WTC11 (cell line): ENCODE data around the gene NKX6-2. TPM values are rescaled to one million over a fixed set of nuclear protein-coding genes. Genes with fewer than 3 reads are reported as not detected.
"Not testable (repeated sequence)": the region's sequence is repeated elsewhere in the genome, so short reads cannot be mapped to it uniquely, and the experiment has no call there.

Experiments used
- ATAC-seq: fragments of 200-7000 bp; cut with Tn5 transposase; 2 replicates; pipeline ENCODE4 v1.10.0; 2021; ENCODE audit warnings: mild to moderate bottlenecking, moderate library complexity
- CTCF ChIA-PET: fragments of 300-600 bp; sonication (Branson Sonifier 250); formaldehyde crosslinking; loops from one replicate; lab custom pipeline; 2021; ENCODE audit warnings: antibody characterized with exemption; lab: Charles Lee
- POLR2A ChIA-PET: fragments of 350-600 bp; sonication (Branson Sonifier 250); formaldehyde crosslinking; loops from one replicate; lab custom pipeline; 2021; ENCODE audit warnings: antibody characterized with exemption; lab: Charles Lee
- DNase-seq: peaks from one replicate; pipeline ENCODE4 v3.0.0; 2021; ENCODE audit warnings: low spot score
- H3K27ac Mint-ChIP-seq: 2 replicates; pipeline ENCODE4 v1.8.0; 2021; ENCODE audit warnings: mixed read lengths
- H3K27me3 Mint-ChIP-seq: 2 replicates; pipeline ENCODE4 v1.8.0; 2021; ENCODE audit warnings: low read depth, mild to moderate bottlenecking, moderate library complexity, mixed read lengths
- H3K36me3 Mint-ChIP-seq: 2 replicates; pipeline ENCODE4 v1.8.0; 2021; ENCODE audit warnings: mixed read lengths
- H3K4me1 Mint-ChIP-seq: 2 replicates; pipeline ENCODE4 v1.8.0; 2022; ENCODE audit warnings: mixed read lengths
- H3K4me3 Mint-ChIP-seq: 2 replicates; pipeline ENCODE4 v1.8.0; 2021; ENCODE audit warnings: mild to moderate bottlenecking, moderate library complexity, mixed read lengths
- H3K9me3 Mint-ChIP-seq: 2 replicates; pipeline ENCODE4 v1.8.0; 2021; ENCODE audit warnings: mixed read lengths
- NFE2L1 ChIP-seq: sonication (generic); formaldehyde crosslinking; IDR thresholded peaks from 2 replicates; pipeline ENCODE4 v1.8.1; 2023; ENCODE audit warnings: missing genetic modification reagents
- NR2C2 ChIP-seq: sonication (generic); formaldehyde crosslinking; IDR thresholded peaks from 2 replicates; pipeline ENCODE4 v1.8.0; 2022; ENCODE audit warnings: mild to moderate bottlenecking, missing genetic modification reagents
- ZNF671 ChIP-seq: fragments of 250-450 bp; sonication (Bioruptor Pico); IDR thresholded peaks from 2 replicates; pipeline ENCODE4 v1.8.0; 2021; ENCODE audit warnings: mild to moderate bottlenecking
- total RNA-seq: library from RNA; stranded (reverse); gene quantifications from 3 replicates; pipeline ENCODE4 v1.2.3, GENCODE V29; 2021
- TF ChIP-seq, protein P1 (sequence below): sonication (generic); formaldehyde crosslinking; IDR thresholded peaks from 2 replicates; pipeline ENCODE4 v1.8.1; 2023; ENCODE audit warnings: mild to moderate bottlenecking, missing genetic modification reagents
- TF ChIP-seq, protein P2 (sequence below): sonication (generic); formaldehyde crosslinking; IDR thresholded peaks from 2 replicates; pipeline ENCODE4 v1.8.0; 2022; ENCODE audit warnings: mild to moderate bottlenecking, missing genetic modification reagents
- TF ChIP-seq, protein P3 (sequence below): fragments of 250-450 bp; sonication (Bioruptor Pico); IDR thresholded peaks from 2 replicates; pipeline ENCODE4 v1.9.0; 2021; ENCODE audit warnings: mild to moderate bottlenecking, borderline replicate concordance
- TF ChIP-seq, protein P4 (sequence below): sonication (generic); formaldehyde crosslinking; IDR thresholded peaks from 2 replicates; pipeline ENCODE4 v1.8.1; 2022; ENCODE audit warnings: low read depth, missing genetic modification reagents, borderline replicate concordance
- TF ChIP-seq, protein P5 (sequence below): sonication (generic); formaldehyde crosslinking; IDR thresholded peaks from 2 replicates; pipeline ENCODE4 v1.8.1; 2023; ENCODE audit warnings: mild to moderate bottlenecking, missing genetic modification reagents, moderate library complexity

Gene NKX6-2
- total RNA-seq, 1 experiment from 2014 or later: 0.15 TPM

DNA sequence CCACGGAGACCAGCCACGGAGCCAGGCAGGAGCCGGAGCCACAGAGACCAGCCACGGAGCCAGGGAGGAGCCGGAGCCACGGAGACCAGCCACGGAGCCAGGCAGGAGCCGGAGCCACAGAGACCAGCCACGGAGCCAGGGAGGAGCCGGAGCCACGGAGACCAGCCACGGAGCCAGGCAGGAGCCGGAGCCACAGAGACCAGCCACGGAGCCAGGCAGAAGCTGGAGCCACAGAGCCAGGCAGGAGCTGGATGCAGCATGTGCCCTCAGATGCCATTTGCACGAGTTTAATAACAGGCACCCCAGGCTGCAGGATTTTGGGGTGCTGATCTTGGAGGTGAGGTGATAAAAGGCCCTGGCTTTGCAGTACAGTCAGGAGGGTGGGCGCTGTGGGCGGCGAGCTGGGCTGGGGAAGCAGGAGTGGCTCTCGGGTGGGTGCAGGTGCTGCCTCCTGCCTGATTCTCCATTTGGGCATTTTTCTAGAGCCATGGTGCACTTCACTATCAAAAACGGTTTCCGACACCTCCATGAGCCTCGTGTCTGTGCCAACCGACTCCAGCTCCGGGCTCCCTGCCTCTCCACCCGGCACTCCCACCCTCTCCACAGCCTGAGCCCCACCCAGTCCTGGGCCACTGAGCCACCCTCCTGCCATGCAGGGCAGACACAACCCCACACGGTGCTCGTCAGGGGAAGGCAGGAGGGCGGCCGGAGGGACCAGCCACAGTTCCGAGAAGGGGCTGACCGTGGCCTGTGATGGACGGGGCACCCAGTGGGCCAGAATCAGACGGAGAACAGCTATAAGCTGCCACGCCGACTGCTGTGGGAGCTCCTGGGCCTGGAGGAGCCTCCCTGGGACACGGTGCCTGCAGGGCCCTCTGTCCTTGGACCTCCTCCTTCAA, 40.8 kb upstream of the NKX6-2 start:
- no peak overlapping the region for H3K4me3 Mint-ChIP-seq
- ATAC-seq: no peak
- CTCF ChIA-PET: no interaction called here
- POLR2A ChIA-PET: no interaction called here
- no peak for TF ChIP-seq NFE2L1
- TF ChIP-seq, protein P1, sequence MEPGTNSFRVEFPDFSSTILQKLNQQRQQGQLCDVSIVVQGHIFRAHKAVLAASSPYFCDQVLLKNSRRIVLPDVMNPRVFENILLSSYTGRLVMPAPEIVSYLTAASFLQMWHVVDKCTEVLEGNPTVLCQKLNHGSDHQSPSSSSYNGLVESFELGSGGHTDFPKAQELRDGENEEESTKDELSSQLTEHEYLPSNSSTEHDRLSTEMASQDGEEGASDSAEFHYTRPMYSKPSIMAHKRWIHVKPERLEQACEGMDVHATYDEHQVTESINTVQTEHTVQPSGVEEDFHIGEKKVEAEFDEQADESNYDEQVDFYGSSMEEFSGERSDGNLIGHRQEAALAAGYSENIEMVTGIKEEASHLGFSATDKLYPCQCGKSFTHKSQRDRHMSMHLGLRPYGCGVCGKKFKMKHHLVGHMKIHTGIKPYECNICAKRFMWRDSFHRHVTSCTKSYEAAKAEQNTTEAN (CRISPR knock-in tag): no peak
- TF ChIP-seq, all 79 proteins: peak for 0
- no peak for DNase-seq
- no peak overlapping the region for H3K27ac Mint-ChIP-seq
- peaks cover 6% of the 10 kb centered on the region; the same call in 1 of the 2 replicates for H3K27me3 Mint-ChIP-seq
- H3K36me3 Mint-ChIP-seq: peaks cover 11% of the 10 kb centered on the region
- H3K9me3 Mint-ChIP-seq: peaks cover 9% of the 10 kb centered on the region
- no peaks in the 10 kb centered on the region for H3K4me1 Mint-ChIP-seq

DNA sequence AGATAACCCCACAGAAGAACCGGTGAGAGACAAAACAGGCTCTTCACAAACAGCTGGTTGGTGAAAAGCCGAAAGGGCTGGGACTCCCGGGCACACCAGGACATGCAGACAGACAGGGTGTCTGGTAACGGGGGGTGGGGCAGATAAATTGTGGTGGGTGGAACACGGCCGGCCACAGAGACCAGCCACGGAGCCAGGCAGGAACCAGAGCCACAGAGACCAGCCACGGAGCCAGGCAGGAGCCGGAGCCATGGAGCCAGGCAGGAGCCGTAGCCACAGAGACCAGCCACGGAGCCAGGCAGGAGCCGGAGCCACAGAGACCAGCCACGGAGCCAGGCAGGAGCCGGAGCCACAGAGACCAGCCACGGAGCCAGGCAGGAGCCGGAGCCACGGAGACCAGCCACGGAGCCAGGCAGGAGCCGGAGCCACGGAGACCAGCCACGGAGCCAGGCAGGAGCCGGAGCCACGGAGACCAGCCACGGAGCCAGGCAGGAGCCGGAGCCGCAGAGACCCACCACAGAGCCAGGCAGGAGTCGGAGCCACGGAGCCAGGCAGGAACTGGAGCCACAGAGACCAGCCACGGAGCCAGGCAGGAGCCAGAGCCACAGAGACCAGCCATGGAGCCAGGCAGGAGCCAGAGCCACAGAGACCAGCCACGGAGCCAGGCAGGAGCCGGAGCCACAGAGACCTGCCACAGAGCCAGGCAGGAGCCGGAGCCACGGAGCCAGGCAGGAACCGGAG, 40.0 kb upstream of the NKX6-2 start:
- H3K27me3 Mint-ChIP-seq, ATAC-seq, H3K4me3 Mint-ChIP-seq, CTCF ChIA-PET, POLR2A ChIA-PET, H3K4me1 Mint-ChIP-seq, DNase-seq, H3K27ac Mint-ChIP-seq, H3K9me3 Mint-ChIP-seq: not testable (repeated sequence)
- H3K36me3 Mint-ChIP-seq: peaks cover 11% of the 10 kb centered on the region

DNA sequence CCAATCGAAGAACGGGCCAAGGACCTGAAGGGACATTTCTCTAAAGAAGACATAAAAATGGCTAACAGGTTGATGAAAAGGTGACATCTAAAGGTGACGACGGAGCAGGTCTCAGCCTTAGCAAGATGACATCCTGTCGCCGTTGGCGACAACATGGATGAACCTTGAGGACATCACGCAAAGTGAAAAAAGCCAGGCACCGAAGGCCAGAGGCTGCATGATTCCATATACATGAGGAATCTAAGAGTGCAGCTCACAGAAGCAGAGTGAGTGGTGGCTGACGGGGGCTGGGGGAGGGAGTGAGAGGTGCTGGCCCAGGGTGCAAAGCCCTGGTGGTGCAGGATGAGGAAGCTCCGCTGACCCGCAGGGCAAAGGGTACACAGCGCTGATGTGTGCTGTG, 34.1 kb upstream of the NKX6-2 start:
- ChIA-PET CTCF (no interaction called here), POLR2A (no interaction called here)
- Mint-ChIP-seq H3K27me3 (peaks cover 6% of the 10 kb centered on the region), H3K9me3 (peaks cover 16% of the 10 kb centered on the region), H3K27ac (no peak overlapping the region), H3K4me3 (no peak overlapping the region), H3K36me3 (peaks cover 7% of the 10 kb centered on the region), H3K4me1 (no peaks in the 10 kb centered on the region)
- DNase-seq (no peak), ATAC-seq (no peak)
- TF ChIP-seq, protein P2, sequence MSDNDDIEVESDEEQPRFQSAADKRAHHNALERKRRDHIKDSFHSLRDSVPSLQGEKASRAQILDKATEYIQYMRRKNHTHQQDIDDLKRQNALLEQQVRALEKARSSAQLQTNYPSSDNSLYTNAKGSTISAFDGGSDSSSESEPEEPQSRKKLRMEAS: no peak
- TF ChIP-seq, protein P3, sequence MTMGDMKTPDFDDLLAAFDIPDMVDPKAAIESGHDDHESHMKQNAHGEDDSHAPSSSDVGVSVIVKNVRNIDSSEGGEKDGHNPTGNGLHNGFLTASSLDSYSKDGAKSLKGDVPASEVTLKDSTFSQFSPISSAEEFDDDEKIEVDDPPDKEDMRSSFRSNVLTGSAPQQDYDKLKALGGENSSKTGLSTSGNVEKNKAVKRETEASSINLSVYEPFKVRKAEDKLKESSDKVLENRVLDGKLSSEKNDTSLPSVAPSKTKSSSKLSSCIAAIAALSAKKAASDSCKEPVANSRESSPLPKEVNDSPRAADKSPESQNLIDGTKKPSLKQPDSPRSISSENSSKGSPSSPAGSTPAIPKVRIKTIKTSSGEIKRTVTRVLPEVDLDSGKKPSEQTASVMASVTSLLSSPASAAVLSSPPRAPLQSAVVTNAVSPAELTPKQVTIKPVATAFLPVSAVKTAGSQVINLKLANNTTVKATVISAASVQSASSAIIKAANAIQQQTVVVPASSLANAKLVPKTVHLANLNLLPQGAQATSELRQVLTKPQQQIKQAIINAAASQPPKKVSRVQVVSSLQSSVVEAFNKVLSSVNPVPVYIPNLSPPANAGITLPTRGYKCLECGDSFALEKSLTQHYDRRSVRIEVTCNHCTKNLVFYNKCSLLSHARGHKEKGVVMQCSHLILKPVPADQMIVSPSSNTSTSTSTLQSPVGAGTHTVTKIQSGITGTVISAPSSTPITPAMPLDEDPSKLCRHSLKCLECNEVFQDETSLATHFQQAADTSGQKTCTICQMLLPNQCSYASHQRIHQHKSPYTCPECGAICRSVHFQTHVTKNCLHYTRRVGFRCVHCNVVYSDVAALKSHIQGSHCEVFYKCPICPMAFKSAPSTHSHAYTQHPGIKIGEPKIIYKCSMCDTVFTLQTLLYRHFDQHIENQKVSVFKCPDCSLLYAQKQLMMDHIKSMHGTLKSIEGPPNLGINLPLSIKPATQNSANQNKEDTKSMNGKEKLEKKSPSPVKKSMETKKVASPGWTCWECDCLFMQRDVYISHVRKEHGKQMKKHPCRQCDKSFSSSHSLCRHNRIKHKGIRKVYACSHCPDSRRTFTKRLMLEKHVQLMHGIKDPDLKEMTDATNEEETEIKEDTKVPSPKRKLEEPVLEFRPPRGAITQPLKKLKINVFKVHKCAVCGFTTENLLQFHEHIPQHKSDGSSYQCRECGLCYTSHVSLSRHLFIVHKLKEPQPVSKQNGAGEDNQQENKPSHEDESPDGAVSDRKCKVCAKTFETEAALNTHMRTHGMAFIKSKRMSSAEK: no peak
- TF ChIP-seq, protein P4, sequence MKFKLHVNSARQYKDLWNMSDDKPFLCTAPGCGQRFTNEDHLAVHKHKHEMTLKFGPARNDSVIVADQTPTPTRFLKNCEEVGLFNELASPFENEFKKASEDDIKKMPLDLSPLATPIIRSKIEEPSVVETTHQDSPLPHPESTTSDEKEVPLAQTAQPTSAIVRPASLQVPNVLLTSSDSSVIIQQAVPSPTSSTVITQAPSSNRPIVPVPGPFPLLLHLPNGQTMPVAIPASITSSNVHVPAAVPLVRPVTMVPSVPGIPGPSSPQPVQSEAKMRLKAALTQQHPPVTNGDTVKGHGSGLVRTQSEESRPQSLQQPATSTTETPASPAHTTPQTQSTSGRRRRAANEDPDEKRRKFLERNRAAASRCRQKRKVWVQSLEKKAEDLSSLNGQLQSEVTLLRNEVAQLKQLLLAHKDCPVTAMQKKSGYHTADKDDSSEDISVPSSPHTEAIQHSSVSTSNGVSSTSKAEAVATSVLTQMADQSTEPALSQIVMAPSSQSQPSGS: no peak
- no peak for TF ChIP-seq ZNF671
- TF ChIP-seq, protein P5, sequence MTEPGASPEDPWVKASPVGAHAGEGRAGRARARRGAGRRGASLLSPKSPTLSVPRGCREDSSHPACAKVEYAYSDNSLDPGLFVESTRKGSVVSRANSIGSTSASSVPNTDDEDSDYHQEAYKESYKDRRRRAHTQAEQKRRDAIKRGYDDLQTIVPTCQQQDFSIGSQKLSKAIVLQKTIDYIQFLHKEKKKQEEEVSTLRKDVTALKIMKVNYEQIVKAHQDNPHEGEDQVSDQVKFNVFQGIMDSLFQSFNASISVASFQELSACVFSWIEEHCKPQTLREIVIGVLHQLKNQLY: no peak

DNA sequence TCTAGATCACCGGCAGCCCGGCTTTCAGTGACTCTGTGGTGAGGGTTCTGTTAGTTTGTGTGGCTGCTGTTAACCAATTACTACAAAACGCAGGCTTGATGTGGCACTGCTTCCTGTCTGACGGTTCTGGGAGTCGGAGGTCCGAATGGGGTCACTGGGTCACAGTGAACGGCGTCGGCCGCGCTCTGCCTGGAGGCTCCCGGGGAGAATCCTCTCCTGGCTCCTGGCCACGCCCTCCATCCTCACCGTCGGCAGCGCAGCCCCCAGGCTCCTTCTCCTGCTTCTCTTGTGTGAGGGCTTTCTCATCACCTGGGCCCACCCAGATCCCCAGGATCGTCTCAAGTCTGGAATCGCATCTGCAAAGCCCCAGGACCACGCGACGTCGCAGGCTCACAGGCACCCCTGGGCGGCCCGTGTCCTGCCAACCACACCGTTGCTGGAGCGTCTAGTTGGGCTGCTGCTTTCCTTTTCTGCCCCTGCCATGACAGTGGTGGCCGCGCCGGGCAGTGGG, 31.8 kb upstream of the NKX6-2 start:
- Mint-ChIP-seq H3K27ac (no peak overlapping the region), H3K27me3 (peaks cover 6% of the 10 kb centered on the region), H3K4me3 (no peak overlapping the region), H3K9me3 (peaks cover 16% of the 10 kb centered on the region), H3K4me1 (no peaks in the 10 kb centered on the region), H3K36me3 (peaks cover 7% of the 10 kb centered on the region)
- ATAC-seq (no peak), DNase-seq (no peak)
- CTCF ChIA-PET: no interaction called here
- POLR2A ChIA-PET: no interaction called here
- TF ChIP-seq NR2C2 (CRISPR knock-in tag): no peak
